ENCODE data around the gene HIVEP3.

Gene HIVEP3

DNA sequence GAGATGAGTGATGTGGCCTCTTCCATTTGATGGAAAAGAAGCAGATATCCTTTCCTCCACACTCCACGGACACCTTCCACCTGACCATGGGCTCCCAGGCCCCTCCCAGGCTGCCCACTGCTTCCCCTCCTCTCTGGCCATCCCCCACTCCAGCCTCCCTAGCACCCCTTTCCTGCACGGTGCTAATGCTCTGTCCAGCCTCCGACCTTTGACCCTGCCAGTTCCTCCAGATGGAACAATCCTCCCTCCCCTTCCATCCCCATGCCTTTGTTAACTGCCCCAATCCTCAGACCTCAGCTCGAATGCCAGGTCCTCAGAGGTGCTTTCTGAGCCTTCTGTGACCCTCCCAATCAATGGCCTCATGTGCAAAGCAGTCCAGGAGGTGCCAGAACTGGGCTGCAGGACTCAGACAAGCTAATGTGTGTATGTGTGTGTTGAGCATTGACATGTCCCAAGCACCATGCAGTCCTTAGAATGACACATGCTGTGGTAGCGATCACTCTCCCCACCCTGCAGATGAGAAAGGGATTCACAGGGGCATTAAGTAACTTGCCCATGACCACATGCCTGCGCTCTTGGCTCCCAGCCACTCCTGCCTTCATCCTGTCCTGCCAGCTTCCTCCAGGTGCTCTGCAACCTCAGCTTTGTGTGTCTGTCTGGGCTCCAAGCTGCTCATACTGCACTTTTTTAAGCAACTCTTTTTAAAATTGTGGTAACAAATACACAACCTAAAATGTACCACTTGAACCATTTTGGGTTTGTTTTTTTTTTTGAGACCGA lies 370.8 kb downstream of the HIVEP3 start:
- DNase-seq (ENCODE audit: low spot score): no peak

DNA sequence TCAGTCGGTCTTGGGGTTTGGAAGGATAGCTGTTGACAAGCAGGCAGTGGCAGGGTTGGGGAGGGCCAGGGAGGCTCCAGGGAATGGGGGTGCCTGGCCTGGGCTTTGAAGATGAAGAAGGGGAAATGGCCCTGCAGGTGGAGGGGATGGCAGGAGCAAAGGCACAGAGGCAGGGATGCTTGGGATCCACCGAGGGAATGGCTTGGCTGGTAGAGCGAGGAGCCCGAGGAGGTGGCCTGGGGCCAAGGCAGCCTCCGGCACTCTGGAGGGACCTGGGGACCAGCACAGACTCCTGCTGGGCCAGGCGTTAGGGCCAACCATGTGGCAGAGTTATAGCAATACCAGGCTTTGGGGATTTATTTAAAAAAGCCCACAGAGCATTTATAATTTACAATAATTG lies 371.4 kb downstream of the HIVEP3 start:
- no peak for DNase-seq (ENCODE audit: low spot score)

DNA sequence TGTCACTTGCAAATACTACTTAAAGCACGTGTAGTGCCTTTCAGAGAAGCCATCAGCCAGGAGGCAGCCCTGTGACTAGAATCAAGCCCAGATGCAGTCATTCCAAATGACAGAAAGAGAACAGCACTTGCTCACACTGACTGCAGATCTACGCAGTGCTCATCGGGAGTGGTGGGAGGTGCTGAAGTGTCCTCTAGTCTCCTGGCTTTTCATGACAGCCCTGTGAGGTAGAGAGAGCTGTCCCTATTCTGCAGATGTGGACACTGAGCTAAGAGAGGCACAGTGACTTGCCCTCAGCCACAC lies 371.9 kb downstream of the HIVEP3 start:
- no peak for DNase-seq (ENCODE audit: low spot score)

DNA sequence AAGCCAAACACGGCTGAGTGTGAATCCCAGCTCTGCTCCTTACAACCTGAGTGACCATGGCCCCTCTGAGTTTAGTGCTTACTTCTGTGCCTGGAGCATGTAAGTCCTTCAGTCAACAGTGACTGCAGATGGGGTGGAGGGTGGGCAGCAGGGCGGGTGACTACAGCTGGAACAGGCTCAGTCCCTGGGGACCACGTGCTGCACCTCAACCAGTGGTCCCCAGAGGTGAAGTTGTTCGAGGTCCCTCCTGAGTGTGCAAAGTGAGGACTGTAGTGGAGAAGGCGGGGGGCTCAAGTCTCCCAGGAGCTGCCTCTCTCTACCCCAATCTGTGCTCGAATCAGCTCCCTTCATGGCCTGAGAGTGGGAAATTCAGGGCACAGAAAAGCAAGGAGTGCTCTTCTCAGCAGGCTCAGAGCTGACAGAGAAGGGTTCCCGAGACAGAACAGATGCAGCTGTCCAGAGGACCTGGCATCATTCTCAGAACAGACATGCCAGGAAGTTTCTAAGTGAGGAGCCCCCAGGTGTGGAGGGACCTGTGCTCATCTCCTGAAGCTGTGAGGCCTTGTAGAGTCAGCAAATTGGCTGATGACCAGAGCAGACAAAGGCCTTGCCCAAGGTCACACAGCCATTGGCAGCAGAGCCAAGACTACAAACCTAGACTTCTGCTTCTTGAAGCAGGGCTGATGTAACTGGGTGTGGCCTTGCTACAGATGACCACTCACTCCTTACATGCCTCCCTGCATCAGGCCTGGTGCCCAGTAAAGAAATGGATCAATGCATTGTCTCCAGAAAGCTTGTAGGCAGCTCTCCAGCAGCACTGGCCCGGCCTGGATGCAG lies 372.5 kb downstream of the HIVEP3 start:
- no peak for DNase-seq (ENCODE audit: low spot score)

DNA sequence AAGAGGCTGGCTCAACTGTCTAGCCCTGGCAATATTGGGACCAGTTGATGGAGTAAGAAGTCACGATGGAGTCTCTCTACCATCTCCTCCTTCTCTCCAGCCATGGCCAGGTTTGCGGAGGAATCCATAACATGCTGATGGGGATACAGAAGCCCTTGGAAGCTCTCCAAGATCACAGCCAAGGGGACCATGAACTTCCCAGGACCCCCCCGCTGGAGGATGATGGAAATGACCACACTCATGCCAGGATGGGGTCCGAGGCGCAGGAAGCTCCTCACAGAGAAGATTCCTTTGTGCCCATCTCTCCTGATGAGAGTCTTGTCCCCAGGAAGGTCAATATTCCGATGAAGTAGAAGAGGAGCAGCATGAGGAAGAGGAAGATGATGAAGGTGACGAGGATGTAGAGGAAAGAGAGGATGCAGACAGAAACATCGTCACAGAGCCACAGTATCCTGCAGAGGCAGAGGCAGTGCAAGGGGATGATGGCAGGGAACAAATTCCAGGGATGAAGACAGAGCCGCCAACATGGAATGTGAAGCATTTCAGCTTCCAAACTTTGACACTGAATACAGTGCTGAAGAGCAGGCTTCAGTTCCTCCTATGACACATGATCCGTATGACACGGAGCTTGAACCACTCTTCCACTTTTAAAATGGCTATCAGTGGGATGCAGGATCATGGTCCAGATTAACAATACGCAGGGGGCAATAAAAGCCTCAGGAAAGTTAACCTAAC lies 376.4 kb downstream of the HIVEP3 start:
- no peak for DNase-seq (ENCODE audit: low spot score)

DNA sequence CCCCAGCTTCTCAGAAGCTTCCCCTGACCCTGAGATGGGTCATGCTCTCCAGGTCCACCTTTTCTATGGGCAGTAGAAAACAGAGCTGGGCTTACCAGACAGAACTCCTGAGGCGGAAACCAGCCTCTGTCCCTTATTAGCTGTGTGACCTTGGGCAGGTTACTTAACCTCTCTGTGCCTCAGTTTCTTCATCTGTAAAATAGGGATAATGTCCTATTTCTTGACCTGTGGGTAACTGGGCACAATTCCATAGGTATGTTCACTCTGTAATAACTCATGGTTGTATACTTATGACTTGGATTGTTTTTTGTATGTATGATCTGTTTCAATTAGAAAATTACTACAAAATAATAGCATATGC lies 377.1 kb downstream of the HIVEP3 start:
- no peak for DNase-seq (ENCODE audit: low spot score)

DNA sequence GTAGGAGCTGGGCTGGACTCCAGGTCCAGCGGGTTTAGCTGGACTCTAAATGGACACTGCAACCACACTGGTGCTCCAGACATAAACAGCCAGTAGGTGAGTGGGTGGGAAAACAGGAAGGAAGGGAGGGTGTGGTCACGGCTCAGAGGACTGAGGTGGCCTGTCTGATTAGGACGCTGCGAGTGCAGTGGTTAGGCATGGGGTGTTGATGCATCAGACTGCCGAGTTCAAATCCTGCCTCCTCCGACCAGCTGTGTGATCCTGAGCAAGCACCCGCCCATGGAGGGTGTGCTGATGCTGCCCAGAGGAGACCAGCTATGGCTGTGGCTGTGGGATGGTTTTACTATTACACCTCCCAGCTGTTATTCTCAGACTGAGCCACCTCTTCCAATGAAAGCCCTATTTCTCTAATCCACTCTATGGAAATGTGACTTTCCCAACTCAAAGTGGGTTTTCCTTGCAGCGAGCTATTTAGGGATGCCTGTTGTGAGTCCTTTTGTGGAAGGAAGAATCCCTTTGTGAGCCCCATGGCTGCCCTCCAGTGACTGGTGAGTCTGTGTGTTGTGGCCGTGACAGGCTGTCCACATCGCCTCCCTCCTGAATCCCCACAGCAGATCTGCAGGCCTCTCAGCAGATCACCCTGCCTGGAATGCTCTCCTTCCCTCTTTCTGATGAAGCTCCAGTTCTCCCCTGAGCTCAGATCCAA lies 377.7 kb downstream of the HIVEP3 start:
- DNase-seq (ENCODE audit: low spot score): no peak

DNA sequence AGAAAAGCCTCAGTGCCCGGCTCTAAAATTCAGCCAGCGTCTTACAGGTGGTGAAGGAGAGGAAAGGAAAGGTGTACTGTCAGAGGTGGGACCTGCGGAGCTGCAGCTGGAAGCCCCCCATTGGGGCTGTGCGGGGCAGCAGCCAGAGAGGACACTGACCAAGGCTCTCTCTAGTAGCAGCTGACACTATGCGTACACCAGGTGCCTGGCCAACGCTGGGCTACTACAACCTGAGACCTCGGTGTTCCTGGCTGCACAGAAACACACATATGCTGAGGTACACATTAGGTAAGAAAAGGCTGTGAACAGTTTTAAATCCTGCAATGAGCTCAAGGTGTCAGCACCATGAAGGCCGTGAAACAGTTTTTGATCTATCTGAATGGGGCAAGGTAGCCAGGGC lies 378.7 kb downstream of the HIVEP3 start:
- DNase-seq (ENCODE audit: low spot score): no peak

DNA sequence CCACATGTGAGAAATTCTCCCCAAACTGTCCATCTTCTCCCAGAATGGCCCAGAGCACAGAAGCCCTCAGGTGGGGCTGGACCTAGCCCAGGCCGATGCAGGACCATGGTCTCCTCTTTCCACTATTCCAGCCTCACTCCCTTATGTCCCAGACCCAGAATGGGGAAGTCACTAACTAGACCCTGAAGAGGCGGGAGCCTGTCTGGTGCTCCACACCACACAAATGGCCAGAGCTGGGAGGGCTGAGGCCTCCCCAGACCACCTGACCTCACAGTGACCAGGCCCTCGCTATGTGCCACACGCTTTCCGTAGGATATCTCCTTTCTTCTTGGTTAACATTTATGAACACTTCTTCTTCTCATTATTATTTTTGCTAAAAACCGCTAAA lies 379.3 kb downstream of the HIVEP3 start:
- DNase-seq (ENCODE audit: low spot score): no peak

DNA sequence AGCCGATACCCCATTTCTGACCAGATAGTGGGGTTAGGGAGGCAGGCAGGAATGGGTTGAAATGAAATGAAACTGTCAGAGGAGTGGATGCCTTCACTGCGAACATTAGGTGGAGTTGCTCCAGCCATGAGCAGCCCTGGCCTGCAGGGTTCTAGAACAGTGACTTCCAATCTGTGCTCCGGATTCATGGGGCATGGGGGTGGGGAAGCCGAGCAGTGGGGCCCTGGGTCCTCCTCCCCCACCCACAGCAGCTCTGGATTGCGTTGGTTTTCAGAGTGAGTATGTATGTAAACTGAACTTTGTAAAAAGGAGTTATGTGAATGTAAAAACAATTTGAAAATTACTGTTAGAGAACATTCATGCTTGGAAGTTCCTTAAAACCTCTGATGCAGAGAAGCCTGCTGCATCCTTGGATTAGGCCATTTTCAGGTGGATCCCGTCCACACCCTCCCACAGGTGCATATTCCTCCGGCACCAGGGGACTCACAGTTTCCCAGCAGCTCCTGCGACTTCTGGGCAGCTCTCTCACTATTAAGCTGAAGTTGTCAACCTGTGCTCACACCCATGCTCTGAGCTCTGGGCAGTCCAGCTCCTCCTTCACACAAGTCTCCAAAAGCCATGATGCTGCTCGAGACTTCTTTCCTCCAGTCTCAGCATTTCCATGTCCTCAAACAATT lies 379.8 kb downstream of the HIVEP3 start:
- DNase-seq (ENCODE audit: low spot score): no peak

DNA sequence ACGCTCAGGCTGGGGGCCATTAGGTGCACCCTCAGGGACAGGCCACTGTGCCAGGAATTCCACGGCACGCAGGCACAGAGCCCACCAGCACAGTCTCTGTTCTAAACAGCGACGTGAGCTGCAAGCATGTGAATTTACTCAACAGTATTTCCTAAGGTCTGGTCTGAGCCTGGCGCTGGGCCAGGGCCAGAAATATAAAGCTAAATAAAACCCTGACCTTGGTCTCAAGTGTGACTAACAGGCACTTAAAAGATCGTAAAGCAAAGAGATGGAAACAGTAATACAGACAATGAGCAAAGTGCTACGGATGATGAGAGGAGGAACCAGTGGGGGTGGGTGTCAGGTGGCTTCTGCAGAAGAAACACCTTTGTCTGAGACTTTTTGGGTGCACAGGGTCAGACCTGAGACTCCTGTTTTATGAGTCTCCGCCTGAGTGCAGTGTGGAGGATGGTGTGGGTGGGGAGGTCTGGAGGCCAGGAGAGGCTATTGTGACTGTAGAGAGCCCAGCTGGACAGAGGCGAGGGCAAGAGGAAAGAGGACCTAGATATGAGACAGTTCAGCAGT lies 380.9 kb downstream of the HIVEP3 start:
- DNase-seq (ENCODE audit: low spot score): peak; percentile 64

DNA sequence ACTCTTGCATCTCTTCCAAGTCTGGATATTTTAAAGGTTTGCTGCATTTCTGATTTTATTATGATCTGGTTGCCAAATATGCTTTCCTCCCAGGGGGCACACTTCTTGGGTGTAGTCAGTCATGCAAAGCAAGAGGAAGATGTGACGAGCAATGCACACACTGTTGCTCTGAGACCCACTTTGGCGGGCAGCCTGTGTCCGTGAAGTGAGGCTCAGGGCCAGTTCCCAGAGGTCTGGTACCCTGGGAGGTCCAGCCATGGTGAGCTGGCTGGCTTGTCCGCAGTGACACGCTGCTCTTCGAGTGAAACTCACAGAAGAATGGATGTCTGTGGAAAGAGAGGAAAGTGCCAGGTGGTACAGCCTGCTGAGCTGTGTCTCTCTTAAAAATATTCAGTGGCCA lies 381.5 kb downstream of the HIVEP3 start:
- no peak for DNase-seq (ENCODE audit: low spot score)

DNA sequence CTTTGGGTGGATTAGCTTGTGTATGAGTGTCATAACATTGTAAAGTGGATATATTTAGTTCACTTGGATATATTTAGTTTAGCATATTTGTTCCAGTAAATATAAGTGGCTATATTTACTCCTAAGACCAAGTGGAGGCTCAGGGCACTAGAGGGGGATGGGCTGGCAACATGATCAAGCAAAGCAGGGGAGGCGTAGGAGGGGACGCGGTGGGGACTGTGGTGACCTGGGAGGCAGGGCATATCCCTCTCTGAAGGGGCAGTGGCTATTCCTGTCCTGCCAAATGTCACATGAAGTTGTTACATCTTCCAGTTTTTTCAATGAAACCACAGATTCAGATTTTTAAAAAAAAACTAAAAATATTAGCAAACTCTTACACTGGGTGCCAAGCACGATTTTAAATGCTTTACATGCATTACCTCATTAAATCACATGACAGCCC lies 382.3 kb downstream of the HIVEP3 start:
- no peak for DNase-seq (ENCODE audit: low spot score)

DNA sequence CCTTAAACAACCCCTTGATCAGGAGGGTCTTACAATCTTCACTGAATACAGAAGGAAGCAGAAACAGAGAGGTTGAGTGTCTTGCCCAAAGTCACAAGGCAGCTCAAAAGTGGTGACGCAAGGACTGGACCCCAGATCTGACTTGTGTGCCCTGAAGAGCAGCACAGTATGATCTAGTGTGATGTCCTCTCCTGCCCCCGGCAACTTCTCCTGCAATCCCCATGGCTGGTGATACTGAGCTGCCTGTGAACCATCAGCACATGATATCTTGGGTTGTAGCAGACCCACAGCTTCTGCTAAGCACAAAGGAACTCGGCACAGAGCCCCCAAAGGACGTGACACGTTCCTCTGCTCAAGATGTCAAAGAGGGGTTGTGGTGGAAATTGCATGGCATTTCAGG lies 383.0 kb downstream of the HIVEP3 start:
- no peak for DNase-seq (ENCODE audit: low spot score)

DNA sequence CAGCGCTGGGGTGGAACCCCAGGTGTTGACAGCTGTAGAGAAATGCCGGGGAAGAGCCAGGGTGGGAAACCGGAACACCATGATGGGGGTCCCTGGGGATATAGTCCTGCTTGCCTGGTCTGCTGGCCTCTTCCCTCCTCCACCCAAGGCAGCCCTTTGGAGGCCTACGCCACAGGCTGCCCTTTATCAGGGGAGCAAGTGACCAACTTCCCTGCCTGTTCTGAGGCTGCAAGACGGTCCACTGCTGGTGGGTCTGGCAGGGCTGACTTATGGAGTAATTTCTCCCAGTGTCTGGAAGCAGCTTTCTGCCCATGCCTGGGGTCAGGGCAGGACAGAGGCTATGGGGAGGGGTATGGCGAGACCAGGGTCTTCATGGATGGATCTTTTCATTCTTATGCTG lies 383.4 kb downstream of the HIVEP3 start:
- DNase-seq (ENCODE audit: low spot score): no peak

DNA sequence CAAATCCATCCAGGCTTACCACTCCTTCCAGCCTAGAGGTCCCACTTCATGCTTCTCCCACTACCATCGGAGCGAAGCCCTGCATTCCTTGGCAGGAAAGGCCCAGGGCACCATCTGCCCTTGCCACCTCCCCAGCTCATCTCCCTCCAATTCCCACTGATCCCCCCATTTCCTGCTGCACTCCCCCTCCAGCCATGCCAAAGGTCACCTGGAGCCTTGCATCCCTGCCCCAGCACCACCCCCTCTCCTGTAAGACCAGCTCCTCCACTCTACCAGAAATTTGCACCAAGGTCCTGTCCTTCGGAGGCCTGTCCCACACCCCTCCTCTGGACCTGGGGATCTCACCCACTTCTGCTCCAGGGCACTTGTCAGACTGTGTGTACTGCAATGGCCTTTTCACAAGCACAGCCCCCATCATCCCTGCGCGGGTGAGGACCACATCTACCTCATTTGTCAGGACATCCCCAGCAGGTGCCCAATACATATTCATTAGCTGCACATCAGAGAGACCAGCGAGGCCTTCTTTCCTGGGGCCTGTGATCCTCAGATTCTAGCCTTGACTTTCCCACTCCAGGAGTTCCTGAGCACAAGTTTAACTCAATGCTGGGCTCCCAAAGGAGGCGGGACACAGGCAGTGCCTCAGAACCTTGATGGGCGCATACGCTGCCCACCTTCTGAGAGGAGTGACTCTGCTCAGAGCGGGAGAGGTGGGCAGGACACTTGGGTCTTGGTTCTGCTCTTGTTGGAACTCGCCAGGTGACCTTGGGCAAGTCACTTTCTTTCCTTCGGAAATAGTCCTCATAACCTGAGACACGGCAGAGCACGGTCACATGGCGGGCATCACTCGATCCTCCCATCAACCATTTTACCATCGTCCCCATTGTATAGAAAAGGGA lies 384.3 kb downstream of the HIVEP3 start:
- no peak for DNase-seq (ENCODE audit: low spot score)

DNA sequence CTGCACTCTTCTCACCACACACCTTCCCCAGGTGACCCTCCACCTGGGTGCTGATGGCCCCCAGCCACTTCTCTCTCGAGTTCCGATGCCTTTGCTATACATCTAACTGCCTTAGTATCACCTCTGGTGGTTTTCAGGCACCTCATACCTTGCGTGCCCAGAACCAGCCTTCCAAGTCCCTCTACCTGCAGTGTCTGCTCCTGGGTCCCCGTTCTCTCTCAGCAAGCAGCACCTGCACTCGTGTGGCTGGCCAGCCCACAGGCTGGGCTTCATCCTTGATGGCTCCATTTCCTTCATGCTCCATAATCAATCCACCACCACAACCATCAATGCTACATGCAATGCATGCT lies 385.0 kb downstream of the HIVEP3 start:
- no peak for DNase-seq (ENCODE audit: low spot score)

DNA sequence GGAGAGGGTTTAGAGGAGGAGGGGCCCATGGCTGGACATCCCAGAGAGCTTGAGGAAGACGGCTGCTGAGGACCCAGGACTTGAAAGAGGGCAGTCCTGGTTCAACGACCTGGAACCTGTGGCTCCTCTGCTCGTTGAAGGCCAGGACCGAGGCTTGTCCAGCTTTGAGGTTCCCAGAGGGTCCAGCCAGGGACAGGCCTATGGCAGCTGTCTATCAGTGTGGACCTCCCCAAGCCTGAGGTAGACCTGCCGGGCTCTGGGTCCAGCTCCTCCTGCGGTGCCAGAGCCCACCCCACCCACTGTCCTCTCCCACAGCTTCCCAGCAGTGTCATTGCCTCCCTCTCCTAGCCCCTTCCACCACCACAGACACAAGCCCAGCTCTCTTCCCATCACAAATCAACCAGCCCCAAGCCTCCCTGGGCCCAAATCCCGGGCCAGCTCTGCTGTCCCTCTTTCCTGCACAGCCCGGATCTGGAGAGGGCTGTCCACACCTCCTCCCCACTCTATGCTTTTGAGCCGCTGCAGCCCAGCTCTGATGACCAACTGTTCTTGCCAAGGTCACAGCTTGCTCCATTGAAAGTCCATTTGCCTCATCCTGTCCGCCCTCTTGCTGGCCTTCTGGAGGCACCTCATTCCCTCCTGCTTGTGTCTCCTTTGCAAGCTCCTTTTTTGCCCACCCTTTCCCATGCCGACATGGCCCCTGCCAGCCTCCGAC lies 385.5 kb downstream of the HIVEP3 start:
- no peak for DNase-seq (ENCODE audit: low spot score)

DNA sequence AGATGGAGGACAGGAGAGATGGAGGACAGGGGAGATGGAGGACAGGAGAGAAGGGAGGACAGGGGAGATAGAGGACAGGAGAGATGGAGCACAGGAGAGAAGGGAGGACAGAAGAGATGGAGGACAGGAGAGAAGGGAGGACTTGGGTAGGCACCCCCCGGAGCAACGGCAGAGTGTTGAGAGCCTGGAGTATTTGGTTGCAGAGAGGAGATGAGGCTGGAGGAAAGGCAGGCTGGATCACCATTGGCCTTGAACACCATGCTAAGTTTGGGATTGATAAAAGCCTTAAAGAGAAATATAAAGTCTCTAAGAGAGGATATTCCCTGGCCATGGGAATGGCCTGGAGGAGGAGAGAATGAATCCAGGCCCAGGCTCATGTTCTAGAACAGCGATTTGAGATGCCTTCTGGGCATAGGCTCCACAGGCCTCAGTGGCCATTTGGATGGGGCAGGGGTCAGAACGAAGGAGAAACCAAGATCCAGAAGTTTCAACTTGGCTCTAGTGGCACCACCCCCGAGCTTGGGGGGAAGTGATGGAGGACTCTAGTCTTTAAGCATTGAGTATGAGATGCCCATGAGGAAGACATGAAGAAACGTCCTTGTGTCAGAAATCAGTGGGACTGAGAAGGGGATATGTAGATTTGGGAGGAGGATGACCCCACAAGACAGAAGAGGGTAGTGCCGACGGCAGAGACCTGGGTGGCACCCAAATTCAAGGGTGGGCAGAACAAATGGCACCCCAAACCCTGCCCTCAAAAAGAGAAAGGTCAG lies 386.3 kb downstream of the HIVEP3 start:
- no peak for DNase-seq (ENCODE audit: low spot score)

Data from kidney tubule cell (primary cell).